NCI-H1436 (cell line): ENCODE measurements around the gene CACNA2D3.

Source experiments
- DNase-seq: peaks from one replicate; lab custom pipeline; 2025; lab: John Stamatoyannopoulos, UW

Gene CACNA2D3

DNA sequence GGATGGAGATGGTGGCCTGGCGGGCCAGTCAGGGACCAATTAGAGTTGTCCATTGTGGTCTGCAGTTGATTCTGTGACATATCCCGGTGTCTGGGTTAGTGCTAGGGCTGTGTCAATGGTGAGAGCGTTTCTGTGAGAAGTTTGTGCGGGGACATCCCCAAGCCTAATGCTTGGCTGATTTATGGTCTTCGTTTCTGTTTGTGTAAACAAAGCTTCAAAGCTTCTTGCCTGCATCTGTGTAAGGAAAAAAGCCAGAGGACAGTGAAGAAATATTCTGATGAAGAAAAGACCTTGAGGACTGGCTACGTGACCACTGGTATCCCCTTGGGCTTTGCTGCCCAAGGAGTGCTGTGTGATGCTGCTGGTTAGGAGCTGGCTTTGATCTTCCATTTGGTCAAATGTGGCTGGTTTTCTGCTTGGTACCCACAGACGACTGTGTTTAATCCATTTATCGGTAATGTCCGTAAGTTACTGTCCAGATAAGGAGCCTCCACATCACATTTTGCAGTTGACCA is 880.1 kb downstream of the CACNA2D3 start:
- DNase-seq = no peak

DNA sequence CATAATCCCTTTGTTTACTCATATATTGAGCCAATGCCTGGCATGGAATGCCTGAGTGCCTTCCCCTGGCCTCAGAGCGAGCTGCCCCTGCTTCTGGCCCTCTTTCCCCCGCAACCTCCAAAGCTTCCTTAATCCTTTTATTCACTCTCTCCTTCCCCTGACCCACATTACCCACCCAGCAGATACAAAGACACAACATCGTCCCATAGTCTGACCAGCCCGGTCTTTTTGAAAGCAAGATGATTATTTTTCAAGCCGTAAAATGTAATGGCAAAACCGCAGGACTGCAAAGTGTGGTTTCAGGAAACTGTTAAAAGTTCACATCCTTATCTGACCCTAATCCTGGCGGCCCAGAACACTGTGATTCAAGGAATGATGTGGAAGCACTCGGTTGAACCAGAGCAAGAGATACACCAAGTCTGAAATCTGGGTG is 883.9 kb downstream of the CACNA2D3 start:
- DNase-seq = no peak

DNA sequence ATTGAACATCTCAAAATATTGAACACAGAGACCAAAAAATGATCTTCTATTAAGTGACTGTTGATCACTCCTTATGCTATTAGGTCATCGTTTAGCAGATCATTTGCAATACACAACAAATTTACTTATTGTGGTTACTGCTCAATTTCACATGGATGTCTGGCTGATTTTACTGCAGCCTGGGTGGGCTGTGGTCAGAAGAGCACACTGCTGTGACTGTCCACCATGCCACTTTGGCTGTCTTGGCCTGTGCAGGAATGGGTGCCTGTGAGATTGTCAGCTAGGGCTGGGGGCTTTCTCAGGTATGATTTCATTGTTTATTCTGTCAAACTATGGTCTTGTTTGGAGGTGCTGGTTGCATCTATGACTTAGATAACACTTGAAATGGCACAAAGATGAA is 885.6 kb downstream of the CACNA2D3 start:
- DNase-seq = no peak

DNA sequence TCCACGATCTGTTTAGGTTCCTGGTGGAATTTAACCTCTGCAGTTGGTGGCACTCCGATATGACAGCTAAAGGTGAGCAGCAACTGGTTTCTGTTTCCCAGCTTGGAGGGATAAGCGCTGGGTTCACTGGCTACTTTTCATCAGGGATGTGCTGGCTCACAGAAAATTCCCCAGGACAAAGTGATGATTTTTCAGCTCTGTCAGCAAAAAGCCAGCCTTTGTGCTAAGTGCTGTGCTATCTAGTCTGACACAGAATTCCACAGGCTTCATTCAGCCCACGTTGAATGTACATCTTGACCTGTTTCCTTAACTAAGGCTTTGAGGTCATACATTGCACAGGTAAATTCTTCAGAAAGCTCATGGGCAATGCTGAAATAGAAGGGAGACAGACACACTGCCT is 887.0 kb downstream of the CACNA2D3 start:
- no peak for DNase-seq

DNA sequence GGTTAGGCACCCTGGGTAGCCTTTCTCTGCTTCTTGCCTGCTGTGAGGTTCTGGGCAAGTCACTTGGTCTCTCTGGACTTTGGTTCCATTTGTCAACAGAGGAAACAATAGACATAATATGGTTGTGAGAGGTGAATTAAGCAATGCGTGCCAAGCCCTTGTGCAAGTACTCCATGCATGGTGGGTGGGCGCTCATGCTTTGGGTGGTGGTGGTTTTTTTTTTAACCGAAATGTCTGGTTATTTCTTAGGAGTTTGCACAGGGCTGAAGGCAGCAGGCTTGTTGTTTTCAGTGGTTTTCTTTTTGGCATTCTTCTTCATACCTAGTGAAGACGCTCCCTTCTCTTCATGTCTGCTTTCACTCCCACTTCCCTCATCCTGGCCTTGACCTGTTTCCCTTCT is 889.7 kb downstream of the CACNA2D3 start:
- DNase-seq = no peak

DNA sequence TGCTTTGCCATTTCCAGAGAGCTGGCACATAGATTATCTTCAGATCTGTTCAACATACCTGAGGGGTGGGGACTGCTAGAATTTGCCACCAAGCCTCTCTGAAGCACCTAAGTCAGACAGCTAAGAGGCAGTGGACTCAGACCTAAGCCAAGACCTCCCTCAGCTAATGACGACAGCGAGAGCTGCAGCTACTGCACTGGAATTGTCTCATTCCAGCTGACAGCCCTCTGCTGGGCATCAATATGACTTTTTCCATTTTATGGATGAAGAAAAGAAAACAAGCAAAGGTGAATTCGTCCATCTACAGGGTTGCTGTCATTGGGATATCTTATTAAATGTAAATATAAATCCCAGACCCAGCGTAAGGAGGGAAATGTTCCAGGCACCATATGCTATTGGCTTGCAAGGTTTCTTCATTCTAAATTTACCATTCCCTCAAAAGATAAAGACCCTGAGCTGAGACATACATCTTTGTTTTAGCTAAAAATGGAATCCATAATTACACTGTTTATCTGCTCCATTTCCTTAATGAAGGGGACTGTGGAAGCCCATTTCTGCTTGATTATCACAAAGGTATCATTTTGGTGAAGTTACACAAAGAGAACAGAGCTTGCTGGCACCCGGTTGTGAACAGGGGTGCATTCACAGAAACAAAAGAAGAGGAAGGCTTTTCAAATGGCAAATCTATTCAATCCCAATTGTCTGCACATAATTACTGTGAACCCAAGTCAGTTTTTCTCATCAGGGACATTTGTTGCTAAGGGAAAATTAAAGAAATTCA is 891.0 kb downstream of the CACNA2D3 start:
- DNase-seq = peak; percentile 8

DNA sequence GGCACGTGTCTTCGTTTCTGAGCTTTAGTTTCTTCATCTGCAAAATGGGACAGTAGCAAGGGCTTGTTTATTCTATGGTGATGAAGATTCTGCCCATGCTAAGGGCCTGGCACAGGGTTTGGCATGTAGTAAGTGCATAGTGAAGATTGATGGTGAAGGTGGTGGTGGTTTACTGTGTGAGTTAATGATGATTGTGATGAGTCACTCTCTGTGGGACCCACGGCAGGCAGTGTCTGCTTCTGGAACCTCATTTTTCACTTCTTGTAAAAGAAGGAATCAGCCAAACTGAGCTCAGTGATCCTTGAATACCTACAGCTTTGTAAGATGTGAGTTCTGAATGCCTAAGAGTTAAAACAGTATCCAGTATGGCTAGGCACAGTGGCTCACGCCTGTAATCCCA is 891.7 kb downstream of the CACNA2D3 start:
- no peak for DNase-seq

DNA sequence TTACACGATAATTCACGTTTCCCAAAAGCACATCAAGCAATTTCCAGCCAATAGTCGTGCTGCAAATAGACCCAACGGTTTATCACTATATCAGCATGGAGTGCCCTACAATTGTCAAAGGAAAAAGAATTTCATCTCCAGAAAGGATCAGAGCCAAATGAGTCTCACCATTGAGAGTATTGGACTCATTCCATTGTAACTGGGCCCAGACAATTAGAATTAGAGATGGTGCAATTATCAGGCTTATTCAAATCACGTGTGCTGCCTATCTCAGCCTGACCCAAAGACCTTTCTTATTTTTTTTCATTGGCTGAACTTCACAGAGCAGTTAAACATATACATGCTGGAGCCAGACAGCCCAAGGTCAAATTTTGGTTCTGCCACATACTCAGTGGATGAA is 892.6 kb downstream of the CACNA2D3 start:
- DNase-seq = no peak

DNA sequence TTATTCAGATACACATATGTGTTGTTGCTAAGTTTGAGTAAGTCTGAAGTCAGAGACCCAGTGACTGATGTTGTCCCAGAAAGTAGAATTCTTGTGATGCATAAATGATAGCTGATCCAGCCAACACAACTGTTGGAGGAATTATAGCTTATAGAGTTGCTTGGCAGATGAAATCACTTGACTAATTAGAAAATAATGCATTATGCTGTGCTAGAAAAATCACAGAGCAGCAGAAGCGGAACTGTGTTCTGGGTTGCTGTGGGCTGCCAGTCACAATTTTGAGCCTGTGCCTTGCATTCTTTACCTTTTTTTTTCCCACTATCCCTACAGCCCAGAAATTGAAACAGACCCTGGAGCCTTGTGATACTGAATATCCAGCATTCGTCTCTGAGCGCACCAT is 895.5 kb downstream of the CACNA2D3 start:
- DNase-seq = no peak

DNA sequence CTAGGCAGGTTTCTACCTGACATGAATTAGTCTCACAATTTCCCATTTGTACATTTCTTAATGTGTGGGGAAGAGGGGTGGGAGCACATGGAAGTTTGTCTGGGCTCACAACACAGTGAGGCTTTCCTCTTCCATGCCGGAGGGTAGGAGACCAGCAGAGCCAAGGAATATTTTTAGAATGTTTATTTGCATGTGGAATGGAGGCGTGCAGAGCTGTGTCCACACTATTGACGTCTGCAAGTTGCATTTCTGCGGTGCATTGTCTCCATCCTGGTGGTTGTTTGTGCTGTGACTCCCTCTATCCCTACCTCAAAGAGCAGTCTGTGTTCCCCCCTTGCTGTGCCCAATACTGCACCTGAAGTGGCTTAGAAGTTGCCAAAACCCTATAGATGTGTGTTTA is 908.6 kb downstream of the CACNA2D3 start:
- no peak for DNase-seq

DNA sequence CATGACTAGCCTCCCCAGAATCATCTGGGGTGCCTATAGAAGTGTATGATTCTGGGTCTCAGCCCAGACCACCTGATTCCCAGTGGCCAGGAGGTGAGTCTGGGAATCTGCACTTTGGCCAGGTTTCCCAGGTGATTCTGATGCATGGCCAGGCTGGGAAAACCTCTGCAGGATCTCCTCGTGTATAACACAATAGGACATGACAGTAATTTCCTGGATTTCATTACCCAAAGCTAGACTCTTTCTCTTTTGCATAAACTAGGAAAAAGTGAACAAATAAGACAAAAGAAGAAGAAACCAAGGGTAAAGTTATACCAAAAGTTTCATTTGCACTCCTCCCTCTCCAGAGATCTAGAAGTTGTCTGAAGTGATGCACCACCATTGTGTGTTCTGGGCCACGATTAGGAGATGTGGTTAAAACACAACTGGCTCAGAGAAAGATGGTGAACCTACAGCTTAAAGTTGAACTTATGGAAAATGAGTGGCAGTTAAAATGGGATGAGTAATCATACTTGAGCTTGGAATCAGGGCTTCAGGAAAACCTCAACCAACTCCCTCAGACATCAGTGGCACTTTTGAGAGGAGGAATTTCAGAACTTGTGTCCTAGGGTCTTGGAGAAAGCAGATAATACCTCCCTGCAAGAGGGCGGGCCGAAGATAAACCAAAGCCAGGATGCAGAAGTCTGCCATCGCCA is 914.7 kb downstream of the CACNA2D3 start:
- DNase-seq = no peak

DNA sequence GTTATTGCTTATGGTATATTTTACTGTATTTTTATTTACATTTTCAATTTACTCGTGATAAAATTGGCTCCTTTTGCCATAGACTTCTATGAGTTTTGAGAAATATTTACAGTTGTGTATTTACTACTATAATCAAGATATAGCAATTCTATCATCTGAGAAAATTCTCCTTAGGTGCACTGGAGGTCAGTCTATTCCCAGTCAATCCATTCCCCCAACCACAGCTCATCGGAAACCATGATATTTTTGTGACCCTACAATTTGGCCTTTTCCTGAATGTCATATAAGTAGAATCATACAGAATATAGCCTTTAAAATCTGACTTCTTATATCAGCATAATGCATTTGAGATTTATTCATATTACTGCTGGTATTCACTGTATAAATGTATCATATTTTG is 920.2 kb downstream of the CACNA2D3 start:
- DNase-seq = no peak

DNA sequence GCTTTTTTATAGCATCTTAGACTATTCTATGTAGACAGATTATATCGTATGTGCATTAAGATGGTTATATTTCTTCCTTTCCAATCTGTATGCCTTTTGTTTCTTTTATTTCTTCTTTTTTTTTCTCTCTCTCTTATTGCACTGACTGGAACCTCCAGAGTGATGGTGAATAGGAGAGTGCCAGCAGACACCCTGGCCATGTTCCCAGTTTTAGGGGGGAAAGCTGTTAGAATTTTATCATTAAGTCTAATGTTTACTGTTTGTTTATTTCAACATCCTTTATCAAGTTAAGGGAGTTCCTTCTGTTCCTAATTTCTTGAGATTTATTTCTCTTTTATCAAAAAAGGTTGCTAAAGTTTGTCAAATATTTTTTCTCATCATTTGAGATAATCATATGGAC is 922.1 kb downstream of the CACNA2D3 start:
- DNase-seq = no peak

DNA sequence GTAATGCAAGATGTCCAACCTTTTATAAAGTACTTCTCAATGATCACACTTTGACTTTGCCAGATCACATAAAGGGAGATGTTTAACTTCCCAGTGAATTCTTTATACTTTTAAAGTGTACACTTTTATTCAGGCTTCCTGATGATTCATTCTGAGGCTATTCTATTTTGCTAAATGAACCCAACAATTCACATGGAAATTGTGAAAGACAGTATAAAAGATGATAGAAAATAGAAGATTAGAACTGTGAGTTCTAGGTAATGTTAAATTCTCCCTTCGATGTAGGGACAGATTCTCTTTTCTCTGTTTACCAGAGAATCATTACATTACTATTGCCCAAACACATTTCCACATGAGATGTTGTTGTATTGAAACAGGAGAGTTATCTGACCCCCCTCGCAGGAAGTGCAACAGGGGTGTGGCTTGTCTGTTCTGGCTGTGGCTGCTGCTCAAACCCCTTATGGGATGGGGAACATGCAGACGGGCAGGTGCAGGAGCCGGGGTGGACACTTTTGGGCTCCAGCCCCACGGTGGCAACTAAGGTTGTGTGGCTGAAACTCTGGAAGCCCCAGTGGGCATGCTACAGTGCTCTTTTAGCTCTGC is 936.8 kb downstream of the CACNA2D3 start:
- DNase-seq = no peak

DNA sequence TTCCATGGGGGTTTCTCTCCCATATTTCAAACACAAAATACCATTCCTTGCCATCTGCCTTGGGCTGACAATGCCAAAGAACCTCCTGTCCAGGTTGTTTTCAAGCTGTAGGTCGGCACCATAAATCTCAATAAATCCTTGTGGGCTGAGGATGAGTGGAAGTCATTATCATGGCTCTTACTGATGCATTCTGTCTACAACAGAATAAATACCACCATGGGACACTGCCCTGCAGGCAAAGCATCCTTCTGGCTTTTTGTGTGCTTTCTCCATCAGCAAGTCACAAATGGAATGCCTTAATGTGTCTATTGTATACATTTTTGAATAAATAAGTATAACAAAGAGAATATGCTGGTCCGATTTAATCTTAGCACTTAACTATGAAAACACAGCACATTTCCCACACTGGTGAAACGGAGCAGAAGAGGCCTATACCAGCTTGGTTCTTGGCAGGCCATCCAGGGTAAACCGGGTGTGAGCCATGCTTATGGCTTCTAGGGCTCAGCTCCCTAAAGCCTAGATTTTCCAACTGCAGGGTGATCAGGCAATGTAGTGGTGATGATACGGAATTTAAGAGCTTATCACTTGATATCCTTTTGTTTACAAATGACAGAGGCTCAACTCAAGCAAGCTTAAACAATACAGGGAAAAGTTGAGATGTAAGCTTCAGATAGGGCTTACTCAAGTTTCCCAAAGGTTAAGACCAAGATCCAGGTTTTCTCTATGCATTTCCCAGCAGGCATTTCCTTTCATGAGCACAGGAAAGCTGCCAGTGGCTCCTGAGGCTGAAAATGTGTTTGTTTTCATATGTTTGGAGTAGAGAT is 938.8 kb downstream of the CACNA2D3 start:
- no peak for DNase-seq

DNA sequence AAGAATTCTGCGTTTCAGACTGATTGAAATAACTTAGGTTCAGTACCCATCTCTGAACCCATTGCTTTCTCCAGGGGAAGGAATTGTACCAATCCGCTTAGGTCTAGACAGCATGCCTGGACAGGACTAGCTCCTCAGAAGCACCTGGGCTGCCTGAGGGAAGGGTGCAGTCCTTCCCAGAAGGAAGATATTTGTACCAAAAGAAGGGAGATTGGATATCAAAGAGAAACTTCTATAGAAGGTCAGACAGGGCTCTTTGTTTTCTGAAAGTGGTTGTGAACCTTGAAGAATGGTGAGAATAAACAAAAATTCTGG is 939.3 kb downstream of the CACNA2D3 start:
- DNase-seq = no peak

DNA sequence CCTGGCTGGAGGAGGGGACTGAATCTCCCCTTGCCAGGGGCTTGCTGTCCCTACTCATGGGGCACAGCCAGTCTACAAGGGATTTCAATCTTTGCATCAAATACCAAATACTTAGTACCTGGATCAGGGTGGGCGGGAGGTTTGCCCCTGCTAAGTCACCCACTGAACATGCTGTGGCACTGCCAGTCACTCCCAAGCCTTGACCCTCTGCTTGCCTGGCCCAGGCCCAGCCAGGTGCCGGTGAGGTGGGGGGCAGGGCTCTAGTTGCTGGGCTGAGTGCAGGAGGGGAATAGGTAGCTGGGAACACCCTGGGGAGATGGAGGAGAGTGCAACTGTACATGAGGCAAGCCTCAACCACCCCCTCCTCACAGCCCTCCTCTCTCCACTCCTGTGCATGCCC is 941.8 kb downstream of the CACNA2D3 start:
- DNase-seq = no peak

DNA sequence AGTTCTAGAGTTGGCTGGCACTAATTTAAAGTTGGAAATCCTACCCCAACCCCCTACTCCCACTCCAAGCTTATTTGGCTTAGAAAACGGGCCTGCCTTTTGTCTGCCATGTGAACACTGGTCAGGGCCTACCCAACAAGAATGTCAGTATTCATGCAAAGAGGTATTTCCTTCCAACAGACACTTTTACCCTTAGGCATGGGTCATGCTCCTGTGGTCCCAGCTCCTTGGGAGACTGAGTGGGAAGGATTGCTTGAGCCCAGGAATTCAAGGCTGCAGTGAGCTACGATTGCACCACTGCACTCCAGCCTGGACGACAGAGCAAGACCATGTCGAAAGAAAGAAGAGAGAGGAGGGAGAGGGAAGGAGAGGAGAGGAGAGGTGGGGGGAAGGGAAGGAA is 943.0 kb downstream of the CACNA2D3 start:
- no peak for DNase-seq

DNA sequence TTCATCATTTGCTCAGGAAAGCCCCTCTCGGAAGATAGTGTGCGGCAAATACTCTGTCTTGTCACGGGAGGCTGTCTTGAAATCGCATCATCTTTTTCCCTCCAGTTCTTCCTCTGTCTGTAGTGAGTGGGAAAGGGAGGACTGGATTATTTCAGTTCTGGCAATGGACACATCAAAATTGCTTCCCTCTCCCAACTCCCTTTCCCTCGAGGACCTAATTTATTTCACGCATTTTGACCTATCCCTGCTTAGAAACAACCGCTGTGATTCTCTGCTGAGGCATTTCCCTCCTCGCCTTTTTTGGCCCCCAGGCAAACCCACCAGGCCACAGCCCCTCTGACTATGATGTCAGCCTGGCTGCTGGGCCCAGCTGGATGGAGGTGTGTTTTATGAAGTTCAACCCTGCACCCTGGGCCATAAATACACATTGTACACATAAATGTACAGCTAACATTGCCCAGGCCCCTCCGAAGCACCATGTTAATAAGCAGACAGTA is 944.2 kb downstream of the CACNA2D3 start:
- no peak for DNase-seq

DNA sequence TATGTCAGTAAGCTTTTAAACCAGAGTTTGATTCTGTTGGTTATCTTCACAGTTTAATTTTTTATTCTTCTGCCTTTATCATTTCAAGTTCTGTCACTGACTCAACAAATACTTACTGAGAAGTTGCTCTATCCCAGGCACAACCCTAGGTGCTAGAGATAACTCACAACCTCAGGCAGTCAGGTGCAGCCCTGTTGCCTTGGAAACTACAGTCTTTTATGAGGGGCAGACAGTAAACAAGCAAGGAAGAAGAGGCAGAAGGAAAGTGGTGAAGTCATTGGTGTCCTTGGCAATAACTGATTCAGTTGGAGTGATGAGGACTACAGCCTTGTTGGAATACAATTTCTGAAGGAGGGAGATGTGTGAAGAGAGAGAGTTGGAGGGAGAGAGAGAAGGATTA is 947.6 kb downstream of the CACNA2D3 start:
- no peak for DNase-seq

DNA sequence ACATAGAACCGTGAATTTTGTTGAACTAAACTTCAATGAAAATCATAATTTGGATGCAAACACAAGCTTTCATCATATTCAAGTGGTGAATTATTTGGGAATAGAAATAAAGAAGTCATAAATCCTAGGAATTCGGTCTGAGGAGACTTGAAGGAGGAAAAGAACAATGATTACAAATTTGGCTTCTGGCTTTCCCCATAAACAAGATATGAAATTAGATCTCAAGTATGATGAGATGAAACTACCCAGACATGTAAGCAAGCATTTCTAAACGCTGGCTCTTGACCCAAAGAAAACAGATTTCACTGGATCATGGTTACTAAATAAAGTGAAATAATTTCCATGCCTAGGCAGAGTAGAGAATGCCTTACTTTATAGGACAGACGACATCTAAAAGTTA is 952.4 kb downstream of the CACNA2D3 start:
- no peak for DNase-seq

DNA sequence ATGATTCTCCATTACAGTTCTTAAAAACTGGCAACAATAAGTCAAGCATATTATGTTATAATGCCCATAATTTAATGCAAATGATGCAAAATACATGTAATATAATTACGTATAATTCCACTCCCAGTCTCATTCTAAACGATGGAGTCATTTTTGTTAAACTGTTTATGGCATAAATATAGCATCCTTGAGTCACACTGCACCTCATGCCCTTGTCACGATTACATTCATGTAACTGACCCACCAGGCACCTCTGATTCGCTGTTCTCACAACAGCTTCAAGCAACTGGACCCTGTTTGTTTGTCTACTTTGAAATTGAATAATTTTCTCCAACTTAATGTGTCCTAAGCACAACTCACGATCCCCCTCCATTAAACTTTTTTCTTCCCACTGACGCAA is 953.5 kb downstream of the CACNA2D3 start:
- no peak for DNase-seq
